Stimulated activated CD4-positive, alpha-beta T cell treated with anti-CD3 and anti-CD28 coated beads, TNF-alpha, amount 100 ng/mL, for 24 hours (primary cell): ENCODE data around the gene BANF2.

Experiments
- DNase-seq, 3 experiments: peaks; one replicate each; pipeline ENCODE4 v3.0.0-alpha.2; 2020; ENCODE audit warnings: low read depth in 3 of 3

Gene BANF2

GRCh38 chr20:17735959-17736621 is 36.3 kb downstream of the BANF2 start:
- no peak for DNase-seq

- no peak for DNase-seq
Observed at GRCh38 chr20:17738154-17738553, 38.4 kb downstream of the BANF2 start.

GRCh38 chr20:17741220-17741619 is 41.5 kb downstream of the BANF2 start:
- no peak for DNase-seq

GRCh38 chr20:17742731-17743130 is 43.0 kb downstream of the BANF2 start:
- no peak for DNase-seq

- DNase-seq = no peak
Observed at GRCh38 chr20:17743677-17744076, 43.9 kb downstream of the BANF2 start.

- no peak for DNase-seq
Observed at GRCh38 chr20:17747431-17747846, 47.7 kb downstream of the BANF2 start.

GRCh38 chr20:17748279-17748678 is 48.5 kb downstream of the BANF2 start:
- no peak for DNase-seq

GRCh38 chr20:17749626-17749977 is 49.8 kb downstream of the BANF2 start:
- DNase-seq = no peak

GRCh38 chr20:17749978-17750721 is 50.4 kb downstream of the BANF2 start:
- DNase-seq = no peak

GRCh38 chr20:17750722-17751045 is 50.9 kb downstream of the BANF2 start:
- no peak for DNase-seq

GRCh38 chr20:17751640-17752039 is 51.9 kb downstream of the BANF2 start:
- no peak for DNase-seq

GRCh38 chr20:17752459-17752858 is 52.7 kb downstream of the BANF2 start:
- DNase-seq = no peak

GRCh38 chr20:17753516-17753915 is 53.8 kb downstream of the BANF2 start:
- no peak for DNase-seq

- DNase-seq = no peak
Observed at GRCh38 chr20:17756529-17756928, 56.8 kb downstream of the BANF2 start.

GRCh38 chr20:17757496-17757895 is 57.7 kb downstream of the BANF2 start:
- DNase-seq = no peak

GRCh38 chr20:17758010-17758409 is 58.2 kb downstream of the BANF2 start:
- DNase-seq = no peak

GRCh38 chr20:17758512-17758911 is 58.7 kb downstream of the BANF2 start:
- no peak for DNase-seq

- no peak for DNase-seq
Observed at GRCh38 chr20:17759449-17759848, 59.7 kb downstream of the BANF2 start.

- no peak for DNase-seq
Observed at GRCh38 chr20:17761604-17762003, 61.8 kb downstream of the BANF2 start.

GRCh38 chr20:17762243-17762872 is 62.6 kb downstream of the BANF2 start:
- no peak for DNase-seq

- no peak for DNase-seq
Observed at GRCh38 chr20:17762873-17763557, 63.2 kb downstream of the BANF2 start.

- DNase-seq = no peak
Observed at GRCh38 chr20:17765017-17765416, 65.3 kb downstream of the BANF2 start.

GRCh38 chr20:17765584-17765983 is 65.8 kb downstream of the BANF2 start:
- no peak for DNase-seq
